Endometrium (tissue), 2 donors: ENCODE results near the gene CNOT4.
"Not testable (repeated sequence)": the region's sequence is repeated elsewhere in the genome, so short reads cannot be mapped to it uniquely, and the experiment has no call there.

Experiments used
- FAIRE-seq: peaks from 2 replicates; lab custom pipeline; 2012; peaks lifted over from hg19 to GRCh38; lab: Jason Lieb, UNC
- donor health status: control.
- donor health status: control.

CNOT4 gene

DNA sequence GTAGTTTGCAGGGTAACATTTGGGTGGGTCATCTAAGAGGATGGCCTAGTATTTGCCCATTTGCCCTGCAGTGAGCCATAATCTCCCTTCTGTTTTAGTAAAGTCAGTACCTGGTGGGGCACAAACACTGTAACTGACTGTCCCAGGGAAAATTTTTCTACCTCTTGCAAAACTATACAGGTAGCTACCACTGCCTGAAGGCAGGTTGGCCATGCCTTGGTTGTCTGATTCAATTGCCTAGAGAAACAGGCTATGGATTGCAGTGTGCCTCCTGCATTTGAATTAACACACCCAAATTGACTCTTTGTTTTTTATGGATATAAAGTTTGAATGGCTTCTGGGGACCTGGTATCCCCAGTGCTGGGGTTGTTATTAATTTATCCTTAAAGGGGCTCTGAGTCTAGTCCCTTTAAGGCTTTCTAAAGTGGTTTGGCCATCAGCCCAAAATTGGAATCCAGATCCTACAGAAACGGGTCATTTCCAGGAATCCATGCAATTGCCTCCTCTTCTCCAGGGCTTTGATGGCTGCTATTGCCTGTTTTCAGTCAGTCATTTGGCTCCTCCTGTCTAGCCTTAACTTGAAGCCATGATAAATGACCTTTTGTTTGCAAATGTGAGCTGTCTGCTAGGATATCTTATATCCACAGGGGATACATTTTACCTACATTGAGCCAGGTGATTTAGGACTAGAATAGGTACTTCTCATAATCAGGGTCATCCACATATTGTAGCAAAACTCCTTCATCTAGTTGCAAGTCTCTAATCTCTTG lies 187.1 kb downstream of the CNOT4 start:
- no peak for FAIRE-seq

DNA sequence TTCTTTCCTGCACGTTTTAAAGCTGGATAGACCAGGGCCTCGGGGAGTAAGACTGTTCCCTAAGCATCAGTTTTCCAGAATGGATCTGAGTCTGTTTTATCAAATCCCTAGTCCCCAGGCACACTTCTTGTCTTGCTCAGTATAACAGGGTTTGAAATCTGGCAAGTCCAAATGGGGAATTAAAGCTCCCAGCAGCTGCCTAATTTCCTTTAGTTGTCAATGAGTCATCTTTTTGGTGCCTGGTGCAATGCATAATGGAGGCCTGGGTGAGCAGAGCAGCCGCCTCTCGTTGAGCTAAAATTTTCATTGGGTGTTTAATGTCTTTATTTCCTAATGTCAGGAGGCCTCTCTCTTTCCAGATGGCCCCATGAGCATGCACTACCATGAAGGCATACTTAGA lies 188.3 kb downstream of the CNOT4 start:
- FAIRE-seq = no peak

DNA sequence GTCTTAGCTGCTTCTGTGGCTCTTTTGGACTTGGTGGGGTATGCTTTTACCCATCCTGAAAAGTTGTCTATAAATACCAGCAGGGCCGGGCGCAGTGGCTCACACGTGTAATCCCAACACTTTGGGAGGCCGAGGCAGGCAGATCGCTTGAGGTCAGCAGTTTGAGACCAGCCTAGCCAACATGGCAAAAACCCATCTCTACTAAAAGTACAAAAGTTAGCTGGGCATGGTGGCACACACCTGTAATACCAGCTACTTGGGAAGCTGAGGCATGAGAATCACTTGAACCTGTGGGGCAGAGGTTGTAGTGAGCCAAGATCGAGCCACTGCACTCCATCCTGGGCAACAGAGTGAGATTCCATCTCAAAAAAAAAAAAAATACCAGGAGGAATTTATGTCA lies 188.9 kb downstream of the CNOT4 start:
- FAIRE-seq = not testable (repeated sequence)

DNA sequence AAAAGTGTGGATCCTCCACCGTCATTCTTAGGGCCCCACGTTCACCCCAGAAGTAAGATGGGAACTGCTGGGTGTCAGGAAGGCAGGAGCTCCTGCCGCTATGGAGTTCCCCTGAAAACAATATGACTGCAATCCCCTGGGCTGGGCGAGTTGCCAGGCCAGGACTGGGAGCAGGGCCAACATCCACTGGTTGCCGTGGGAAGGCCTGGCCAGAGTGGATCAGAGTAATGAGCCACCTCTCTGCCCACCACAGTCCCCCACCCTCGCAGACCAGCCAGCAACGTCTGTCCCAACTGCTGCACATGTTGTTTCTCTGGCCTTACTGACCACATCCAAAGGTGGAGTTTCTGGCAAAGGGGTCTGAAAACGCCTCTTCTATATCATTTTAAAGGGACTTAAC lies 189.6 kb downstream of the CNOT4 start:
- no peak for FAIRE-seq

DNA sequence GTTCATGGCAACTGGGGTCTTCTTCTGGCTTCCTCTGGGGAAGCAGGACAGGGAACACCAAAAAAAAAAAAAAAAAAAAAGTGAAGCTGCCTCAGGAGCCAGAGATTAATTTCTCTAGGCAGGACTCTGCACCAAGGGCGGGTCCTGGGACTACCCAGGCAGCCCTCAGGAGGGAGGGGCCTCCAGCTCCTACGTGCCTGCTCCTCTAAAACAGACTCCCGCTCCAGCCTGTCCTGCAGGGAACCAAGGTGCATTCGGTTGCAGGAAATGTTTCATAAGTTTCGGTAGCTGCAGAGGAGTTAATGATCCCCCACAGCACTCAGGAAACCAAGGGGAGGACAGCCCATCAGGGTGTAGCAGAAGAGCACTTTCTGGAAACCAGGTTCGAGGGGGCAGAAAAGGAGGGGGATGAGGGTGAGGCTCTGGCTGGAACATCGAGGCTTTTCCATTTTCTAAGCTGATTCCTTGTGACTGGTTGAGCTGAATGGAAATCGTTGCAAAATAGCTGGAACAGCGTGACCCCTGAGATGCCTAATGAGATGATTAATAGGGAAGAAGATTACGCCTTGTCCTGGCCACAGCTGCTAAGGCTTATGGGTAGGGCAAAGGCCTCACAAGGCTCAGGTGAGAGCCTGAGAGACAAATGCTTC lies 192.1 kb downstream of the CNOT4 start:
- FAIRE-seq = no peak

DNA sequence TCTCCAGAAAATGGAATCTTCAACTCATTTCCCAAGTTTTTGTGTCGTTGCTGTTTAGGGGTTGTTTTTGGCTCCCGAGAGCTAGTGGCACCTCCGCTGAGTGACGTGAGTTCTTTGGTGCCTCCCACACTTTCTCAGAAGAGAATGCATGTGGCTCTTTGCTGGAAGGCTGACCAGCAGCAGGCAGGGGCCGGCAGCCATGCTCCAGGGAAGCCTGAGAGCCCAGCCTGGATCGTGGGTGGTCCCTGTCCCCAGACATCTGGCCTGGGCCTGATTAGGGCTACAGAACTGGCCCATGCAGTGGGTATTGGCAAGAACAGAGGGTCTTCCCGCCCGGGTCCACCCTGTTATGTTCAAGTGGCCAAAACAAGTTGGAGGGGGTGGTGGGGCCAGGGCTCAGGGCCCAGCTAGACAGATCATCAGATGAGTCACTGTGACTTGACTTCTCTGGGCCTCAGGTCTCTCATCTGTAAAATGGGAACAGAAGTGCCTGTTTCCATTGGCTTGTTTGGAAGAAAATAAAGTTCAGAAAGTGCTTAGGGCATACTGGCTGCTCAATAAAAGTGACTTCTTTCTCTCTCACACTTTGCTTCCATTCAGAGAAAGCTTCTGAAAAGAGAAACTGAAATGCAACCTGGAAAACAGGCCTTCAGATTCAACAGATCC lies 193.1 kb downstream of the CNOT4 start:
- no peak for FAIRE-seq

DNA sequence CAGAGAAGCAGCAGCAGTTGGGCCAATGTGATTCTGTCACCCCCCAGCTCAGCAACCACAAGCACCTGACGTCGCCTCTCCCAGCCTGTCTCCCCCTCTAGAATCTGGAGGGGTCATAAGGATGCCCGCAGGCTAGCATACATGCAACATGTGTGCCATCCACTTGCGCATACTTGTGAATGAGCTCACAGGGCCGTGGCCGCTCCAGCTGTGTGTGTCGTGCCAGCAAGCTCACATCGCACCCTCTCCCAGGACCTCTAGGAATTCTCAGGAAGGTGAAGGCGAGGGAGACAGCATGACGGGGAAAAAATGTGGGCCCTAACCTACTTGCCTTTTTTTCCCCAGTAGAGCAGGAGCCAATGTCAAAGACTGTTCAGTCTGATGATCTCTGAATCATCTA lies 195.9 kb downstream of the CNOT4 start:
- no peak for FAIRE-seq
